ENCODE measurements around the gene GFPT1.
"Not testable (repeated sequence)": the region's sequence is repeated elsewhere in the genome, so short reads cannot be mapped to it uniquely, and the experiment has no call there.

Gene GFPT1

DNA sequence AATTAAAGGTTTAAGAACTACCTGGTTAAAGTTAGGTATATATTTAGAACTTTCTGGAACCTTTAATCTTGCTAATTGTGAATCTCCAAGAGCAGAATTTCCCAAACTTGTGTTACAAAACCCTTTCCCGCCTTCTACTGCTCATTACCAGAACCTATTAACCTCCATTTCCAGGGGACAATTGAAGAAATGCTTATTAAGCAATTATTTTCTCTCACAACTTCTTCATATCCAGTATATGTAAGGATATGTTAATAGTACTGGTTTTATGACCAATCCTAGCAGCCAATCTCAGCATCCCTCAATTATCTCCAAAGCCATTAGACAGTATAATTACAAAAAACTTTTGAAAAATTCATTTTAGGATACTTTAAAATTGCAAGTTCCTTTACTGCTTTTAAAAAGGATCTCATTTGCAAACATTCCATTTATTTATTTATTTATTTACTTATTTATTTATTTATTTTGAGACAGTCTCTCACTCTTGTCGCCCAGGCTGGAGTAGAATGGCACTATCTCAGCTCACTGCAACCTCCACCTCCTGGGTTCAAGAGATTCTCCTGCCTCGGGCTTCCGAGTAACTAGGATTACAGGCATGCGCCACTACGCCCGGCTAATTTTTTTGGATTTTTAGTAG is 3.7 kb downstream of the GFPT1 start:
- no peak for DNase-seq

DNA sequence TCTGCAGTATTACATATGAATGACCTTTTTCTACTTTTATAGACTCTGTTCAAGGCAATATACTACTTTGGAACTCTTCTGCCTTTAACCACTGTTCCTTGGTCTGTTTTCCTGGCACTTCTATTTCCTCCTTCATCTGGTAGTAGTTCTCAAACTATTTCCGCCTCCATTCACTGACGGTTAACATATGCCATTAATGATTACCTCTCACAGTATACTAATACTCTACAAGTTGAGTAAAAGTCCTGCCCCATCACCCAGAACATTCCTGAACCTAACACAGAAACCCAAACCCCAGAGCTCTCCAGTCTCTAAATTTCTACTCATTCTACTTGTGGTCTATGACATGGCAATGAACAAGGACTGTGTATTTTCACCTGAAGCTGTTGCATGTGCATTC is 4.5 kb downstream of the GFPT1 start:
- no peak for DNase-seq

DNA sequence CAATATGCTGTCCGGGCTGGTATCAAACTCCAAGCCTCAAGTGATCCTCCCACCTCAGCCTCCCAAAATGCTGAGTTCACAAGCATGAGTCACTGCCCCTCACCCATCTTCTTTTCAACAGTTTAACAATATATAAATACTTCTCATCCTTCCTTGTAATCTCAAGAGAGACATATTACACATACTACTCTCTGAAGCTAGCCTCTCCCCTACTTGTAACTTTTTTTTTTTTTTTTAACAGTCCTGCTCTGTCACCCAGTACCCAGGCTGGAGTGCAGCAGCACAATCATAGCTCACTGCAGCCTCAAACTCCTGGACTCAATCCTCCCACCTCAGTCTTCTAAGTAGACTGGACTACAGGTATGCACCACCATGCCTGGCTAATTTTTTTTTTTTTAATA is 5.7 kb downstream of the GFPT1 start:
- DNase-seq: no peak

DNA sequence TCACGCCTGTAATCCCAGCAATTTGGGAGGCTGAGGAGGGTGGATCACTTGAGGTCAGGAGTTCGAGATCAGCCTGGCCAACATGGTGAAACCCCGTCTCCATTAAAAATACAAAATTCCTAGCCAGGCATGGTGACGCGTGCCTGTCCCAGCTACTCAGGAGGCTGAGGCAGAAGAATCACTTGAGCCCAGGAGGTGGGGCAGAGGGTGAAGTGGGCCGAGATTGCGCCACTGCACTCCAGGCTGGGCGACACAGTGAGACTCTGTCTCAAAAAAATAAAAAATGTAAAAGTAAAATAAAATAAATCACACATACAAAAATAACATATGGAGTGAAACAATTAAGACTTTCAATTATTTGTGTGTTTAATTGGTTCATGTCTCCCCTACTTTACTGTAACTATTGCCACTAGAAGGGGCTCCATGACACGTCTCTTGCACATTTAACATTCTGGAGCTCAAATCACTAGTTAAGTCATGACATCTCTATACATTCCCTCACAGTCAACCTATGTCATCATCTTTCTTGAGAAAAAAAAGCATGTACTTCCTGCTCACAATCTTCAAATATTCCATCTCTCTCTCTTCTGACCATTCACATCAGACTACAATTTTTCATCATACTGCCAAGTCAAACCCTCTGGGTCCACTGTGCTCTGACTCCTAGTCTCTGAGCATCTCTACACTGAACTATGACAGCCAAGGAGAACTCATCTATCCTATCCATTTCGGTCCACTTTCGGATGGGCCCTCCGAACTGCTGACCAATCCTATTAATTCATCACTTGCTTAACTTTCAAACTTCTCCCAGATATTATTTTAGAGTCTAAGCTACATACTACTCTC is 6.7 kb downstream of the GFPT1 start:
- no peak for DNase-seq

DNA sequence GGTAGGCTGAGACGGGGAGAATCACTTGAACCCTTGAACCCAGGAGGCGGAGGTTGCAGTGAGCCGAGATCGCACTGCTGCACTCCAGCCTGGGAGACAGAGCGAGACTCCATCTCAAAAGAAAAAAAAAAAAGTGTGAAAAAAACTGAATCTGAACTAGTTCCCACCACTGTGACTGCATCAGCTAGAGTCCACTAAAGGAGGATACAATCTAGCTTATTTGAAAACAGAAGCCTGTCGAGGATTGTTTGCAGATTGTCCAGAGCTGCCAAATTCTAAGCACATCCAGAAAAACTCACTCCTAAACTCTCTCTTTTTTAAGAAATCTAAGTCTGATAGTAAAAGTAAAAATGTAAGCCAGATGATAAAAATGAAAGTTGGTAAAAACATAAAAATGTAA is 10.6 kb downstream of the GFPT1 start:
- no peak for DNase-seq

DNA sequence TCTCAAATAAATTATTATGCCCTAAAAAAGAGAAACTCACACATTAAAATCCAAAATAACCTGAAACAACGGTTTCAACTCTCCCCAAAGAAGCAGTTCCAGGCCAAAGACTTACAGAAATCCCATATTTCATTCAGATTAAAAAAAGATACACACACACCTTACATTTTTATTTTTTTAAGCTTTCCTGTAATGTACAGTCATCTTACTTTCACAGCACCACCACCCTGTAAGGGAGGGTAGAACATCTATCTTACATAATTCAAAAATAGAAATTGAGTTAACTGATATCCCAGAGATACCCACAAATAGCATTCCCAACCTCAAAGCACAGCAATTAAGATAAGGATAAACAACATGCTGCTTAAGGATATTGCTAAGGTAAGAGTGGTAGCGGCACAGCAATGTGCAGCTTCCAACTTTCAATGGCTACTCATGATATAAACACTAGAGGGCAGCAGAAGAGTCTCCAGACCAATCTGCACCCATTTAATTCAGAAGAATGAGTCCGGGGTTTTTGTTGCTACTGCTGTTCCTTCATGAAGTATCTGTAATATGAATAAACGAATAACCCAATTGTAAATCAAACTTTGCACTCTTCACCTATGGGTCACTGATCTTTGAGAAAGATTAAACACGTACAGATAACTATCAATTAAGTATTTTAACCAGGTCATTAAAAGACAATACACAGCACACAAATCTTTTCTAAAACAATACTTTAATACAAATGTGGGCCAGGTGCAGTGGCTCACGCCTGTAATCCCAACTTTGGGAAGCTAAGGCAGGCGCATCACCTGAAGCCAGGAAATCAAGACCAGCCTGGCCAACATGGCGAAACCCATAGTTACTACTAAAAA is 11.3 kb downstream of the GFPT1 start:
- DNase-seq: peak; percentile 21

DNA sequence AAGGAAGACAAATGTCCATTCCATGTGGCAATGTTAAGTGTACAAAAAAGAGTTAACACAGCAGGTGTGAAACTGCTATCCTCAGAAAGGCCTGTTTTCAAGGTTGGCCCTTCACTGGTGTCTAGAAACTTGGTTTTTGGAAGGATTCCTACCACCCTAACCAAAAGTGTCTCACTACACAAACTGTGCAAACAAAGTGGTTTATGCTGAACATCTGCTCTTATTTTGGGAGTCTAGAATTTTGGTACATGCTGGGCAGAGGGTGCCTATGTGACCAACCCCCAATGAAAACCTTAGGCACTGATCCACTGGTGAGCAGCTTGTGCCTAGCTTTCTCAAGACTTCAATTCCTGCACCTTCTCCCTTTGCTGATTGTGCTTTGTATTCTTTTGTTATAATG is 14.3 kb downstream of the GFPT1 start:
- no peak for DNase-seq

DNA sequence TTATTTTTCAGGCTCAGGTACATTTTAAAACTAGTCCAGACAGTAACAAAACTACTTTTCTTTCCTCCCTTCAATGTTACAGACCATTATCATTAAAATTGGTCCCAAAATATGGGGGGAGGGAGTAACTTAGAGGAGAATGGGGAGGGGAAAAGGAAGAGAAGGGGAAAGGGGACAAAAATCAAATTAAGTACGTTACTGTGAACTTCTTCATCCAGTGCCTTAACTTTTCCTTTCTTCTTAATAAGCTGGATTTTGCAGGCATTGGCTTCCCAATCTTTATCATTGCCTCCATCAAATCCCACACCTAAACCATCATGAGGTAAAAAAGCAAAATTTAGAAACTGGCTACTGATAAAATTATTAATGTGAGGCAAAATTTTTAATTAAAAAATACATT is 17.2 kb downstream of the GFPT1 start:
- no peak for DNase-seq

DNA sequence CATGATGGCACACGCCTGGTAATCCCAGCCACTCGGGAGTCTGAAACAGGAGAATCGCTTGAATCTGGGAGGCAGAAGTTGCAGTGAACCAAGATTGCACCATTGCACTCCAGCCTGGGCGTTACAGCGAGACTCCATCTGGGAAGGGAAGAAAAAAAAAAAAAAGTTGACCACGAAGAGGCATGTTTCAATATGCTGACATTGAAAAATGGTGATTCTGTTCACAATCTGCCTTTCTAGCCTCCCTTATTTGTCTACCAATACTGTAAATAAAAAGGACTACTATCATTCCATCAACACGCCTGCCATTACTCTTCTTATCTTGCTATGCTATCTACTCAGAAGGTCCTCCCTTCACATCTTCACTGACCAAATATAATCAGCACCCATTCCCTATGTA is 18.4 kb downstream of the GFPT1 start:
- DNase-seq: no peak

DNA sequence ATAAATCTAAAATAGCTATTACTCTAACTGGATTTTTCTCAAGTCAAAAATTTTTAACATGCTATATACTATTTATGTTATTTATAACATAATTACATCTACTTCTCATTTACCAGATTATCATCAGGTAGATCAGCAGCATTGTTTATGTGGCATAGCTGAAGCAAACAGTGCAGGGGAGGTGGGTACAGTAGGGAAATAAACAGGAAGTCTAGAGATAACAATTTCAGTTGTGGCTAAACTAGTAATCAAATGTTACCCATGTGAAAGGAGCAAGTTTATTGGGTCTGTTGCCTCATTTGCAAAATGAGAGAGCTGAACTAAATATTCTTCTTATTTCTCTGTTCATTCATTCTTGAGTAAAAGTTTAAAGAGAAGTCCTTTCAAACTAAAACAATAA is 27.7 kb downstream of the GFPT1 start:
- no peak for DNase-seq

DNA sequence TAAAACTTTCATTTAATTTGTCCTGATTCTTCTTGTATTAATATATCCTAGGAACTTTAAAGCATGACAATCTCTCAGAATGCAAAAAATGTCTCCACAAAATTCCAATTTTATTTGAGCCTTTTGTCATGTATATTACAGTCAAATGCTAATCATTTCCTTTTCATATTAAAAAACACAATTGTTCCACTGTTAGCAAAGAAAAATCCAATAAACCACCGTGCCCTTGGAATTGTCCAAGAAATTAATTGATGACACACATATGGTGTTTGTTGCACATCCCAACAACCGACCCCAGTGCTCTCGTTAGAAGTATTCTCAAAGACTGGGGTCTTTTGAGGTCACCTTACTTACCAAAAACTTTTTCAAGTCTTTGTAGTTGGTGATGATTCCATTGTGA is 28.1 kb downstream of the GFPT1 start:
- DNase-seq: no peak

DNA sequence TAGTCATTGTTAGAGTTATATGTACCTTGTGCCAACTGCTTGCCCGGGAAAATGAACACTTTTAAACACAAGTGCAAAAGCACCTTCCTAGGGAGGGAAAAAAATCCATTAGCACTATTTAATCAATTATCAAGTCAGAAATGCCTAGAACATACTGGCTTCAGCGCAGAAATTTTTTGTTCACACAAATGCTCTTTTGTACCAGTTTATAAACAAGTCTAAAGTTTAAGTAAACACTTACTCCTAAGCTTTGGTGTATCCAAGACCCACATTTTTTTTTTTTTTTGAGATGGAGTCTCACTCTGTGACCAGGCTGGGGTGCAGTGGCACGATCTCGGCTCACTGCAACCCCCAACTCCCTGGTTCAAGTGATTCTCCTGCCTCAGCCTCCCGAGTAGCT is 30.6 kb downstream of the GFPT1 start:
- DNase-seq: no peak

DNA sequence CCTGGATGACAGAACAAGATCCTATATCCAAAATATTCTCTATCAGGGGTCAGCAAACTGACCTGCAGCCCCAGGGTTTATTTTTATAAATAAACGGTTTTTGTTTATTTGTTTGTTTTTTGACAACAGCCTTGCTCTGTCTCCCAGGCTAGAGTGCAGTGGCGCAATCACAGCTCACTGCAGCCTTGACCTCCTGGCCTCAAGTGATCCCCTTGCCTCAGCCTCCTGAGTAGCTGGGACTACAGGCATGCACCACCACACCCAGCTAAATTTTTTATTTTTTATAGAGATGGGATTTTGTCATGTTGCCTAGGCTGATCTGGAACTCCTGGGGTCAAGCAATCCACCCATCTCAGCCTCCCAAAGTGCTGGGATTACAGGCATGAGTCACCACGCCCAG is 32.1 kb downstream of the GFPT1 start:
- not testable (repeated sequence) for DNase-seq

DNA sequence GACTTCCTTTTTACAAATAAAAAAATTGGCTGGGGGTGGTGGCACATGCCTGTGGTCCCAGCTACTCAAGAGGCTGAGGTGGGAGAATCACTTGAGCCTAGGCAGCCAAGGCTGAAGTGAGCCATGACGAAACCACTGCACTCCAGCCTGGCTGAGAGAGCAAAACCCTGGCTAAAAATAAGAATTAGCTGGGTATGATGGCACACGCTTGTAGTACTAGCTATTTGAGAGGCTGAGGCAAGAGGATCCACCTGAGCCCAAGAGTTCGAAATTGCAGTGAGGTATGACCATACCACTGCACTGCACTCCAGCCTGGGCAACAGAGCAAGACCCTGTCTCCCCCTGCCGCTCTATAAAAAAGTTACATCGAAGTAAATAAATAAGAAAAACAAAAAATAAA is 33.7 kb downstream of the GFPT1 start:
- no peak for DNase-seq

DNA sequence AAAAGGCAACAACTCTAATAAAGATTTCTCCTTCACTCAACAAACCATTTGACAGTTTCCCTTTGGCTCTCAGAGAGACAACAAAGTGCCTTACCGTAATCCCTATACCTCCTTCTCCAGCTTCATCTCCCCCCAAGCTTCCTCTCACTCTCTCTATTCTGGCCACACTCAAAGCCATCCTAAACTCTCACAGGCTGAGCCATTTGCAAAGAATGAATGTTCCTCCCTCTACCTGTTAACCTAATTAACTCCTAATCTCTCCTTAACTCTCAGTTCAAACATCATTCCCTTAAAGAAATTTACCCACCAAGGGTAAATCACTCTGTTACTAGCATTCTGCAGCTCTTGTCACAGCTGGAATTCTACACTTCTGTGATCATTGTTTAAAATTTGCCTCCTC is 38.2 kb downstream of the GFPT1 start:
- DNase-seq: no peak

DNA sequence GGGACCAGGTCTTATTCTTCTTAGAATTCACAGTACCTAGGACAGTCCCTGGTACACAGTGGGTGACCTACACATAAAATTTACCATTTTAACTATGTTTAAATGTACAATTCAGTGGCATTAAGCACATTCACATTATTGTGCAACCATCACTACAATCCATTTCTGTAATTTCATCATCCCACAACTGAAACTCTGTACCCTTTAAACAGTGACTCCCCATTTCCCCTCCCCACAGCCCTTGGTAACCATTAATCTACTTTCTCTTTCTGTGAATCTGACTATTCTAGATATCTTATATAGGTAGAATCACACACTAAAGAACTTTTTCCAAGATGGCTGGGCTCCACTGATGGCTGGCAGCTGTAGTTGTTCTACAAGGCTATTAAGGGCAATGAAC is 41.6 kb downstream of the GFPT1 start:
- no peak for DNase-seq

DNA sequence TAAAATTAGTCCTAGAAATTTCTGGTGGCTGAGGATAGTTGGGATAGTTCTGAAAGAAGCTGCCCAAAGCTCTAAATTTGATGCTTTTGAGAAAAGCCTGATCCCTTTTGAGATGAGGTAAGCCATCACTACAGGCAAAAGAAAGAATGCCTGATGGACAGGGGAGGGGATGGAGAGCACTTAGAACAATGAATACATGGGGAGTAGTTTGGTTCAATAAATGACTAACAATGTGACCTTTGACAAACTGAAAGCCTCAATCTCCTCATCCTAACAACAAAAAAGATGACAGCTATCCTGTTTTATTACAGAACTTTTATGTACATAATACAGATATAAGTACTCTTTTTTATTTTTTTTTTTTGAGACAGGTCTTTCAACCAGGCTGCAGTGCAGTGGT is 42.7 kb downstream of the GFPT1 start:
- DNase-seq: no peak

DNA sequence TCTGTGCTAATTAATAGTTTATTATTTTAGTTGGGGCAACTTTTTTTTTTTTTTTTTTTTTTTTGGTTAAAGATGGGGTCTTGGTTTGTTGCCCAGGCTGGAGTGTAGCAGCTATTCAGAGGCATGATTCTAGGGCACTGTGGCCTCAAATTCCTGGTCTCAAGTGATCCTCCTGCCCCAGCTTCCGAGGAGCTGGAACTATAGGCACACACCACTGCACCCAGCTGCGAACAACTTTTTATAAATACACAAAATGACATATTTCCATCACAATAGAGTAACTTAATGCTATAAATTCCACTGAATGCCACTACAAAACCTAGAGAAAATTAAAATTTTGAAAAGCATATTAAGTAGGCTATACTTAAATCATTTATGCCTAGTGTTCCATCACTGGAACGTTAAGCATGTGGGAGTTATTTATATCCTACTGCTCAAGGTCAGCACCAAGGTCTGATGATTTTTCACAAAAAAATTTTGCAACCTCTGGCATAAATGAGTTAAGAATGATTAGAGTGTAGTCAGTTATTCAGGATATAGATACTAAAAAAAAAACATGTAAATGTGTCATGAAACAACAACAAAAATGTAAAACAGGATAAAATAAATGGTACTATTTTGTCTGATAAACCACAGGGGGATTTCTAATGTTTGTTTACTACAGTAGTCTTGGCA is 46.8 kb downstream of the GFPT1 start:
- DNase-seq: no peak

DNA sequence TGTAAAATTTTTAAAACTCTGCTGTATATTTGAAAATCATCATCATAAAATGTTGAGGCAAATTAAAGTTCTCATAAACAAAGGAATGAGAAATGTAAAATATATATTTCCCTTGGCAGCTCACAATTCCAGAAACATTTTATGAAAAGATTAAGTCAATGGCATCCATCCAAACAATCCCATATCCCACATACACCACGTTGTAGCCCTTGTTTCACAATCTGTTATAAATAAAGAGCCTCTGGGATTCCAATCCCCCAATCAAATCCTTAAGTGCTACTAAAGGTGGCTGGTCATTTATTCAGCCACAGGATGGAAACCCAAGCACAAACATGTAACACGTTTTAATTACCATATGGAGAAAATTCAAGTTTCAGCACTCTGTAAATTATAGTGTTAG is 51.7 kb downstream of the GFPT1 start:
- DNase-seq: no peak

DNA sequence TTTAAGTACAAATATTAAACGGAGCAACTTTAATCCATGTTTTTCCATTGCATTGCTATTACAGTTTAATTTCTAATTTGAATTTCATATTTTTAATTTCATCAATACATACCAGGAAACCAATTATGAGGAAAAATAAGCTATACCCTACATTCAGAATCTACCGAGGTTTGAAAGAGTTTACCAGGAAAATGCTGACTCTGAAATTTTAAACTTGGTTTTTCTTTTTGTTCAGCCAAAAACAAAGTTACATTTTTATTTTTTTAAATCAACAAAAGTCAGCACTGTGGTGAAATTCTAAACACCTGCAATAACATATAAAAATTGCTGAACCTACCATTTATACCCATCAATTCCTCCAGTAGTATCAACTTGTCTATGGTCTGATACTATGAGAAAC is 53.7 kb downstream of the GFPT1 start:
- no peak for DNase-seq

DNA sequence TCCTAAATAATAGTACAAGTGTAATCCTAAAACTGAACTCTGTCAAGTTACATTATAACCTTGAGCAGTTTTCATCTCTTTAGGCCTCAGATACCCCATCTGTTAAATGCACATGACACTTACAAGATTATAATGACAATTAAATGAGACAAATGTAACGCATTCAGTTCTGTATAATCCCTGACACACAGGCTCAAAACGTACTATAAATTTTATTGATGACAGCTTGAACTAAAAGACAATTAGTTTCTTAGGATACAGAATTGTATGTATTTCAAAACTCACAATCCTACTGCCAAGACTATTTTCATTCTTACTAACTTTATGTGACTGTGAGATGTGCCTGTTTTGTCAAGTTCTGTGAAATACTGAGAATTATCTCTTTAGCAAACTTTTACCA is 56.2 kb downstream of the GFPT1 start:
- DNase-seq: no peak

DNA sequence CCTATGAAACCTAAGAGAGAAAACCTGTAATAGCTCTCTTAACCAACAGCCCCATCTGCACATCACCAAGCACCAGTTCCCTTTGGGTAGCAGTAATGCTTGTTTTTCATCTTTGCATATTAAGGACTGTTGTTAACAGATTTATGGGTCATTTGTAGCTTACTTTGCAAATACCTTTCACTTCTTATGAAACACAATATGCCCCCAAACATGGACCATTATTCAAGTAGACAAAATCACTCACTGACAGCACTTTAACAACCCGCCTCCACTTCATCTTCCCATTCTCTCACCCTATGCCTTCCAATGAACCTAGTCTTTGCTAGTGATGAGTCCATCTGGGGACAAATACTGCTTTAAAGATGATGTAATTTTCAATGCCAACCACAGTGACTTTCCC is 64.4 kb downstream of the GFPT1 start:
- no peak for DNase-seq

DNA sequence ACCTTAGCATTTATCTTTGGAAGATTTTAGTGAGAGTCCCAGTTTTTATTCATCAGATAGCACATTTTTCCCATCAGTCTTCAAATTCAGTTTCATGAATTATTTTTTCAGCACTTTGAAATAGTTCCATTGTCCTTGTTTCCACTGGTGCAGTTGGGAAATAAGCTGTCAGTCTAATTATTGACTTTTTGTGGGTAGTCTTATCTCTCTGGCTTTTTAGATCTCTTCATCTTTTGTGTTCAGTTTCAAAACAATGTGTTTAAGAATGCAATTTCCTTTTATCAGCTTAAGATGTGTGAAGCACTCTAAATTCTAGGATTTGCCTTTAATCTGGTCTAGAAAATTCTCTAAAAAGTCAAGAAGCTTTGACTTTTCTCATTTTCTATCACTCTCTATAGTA is 70.5 kb downstream of the GFPT1 start:
- DNase-seq: no peak

Measured in NCI-H1092 treated with DMSO at 0.1 percent for 48 hours (cell line).